ENCODE results near the gene RASGRF2.

GRCh38 chr5:81021486-81021885, 61.3 kb downstream of the RASGRF2 start:
- TF ChIP-seq CTCF (IDR thresholded peaks at IDR 0.05) (no peak), POLR2A (IDR thresholded peaks at IDR 0.05) (no peak)
